PC-3 (cell line): Measurements from ENCODE around the gene ANAPC15. TPM values are rescaled to one million over a fixed set of nuclear protein-coding genes. Genes with fewer than 3 reads are reported as not detected.

Source experiments
- ATAC-seq: fragments of 200-7000 bp; cut with Tn5 transposase; 2 replicates; pipeline ENCODE4 v1.9.1; 2020; ENCODE audit warnings: mild to moderate bottlenecking, moderate library complexity
- BruUV-seq: library from RNA; stranded (reverse); fragments of 400-500 nt; replicated peaks from 2 replicates; lab custom pipeline; 2021; lab: Mats Ljungman, UMichigan
- CTCF ChIA-PET: fragments of 300-600 bp; sonication (Branson Sonifier 250); formaldehyde crosslinking; loops from one replicate; lab custom pipeline; 2022; ENCODE audit warnings: antibody characterized with exemption; lab: Charles Lee
- POLR2A ChIA-PET: fragments of 300-600 bp; sonication (Branson Sonifier 250); formaldehyde crosslinking; loops from one replicate; lab custom pipeline; 2022; ENCODE audit warnings: antibody characterized with exemption; ENCODE audit not compliant: unreplicated experiment; lab: Charles Lee
- DNase-seq: peaks from one replicate; pipeline ENCODE4 v3.0.0-alpha.2; 2015
- H2AFZ ChIP-seq: fragments of 300-600 bp; sonication (generic); 2 replicates; pipeline ENCODE4 v1.6.0; 2016; ENCODE audit warnings: antibody characterized with exemption, low read length
- H3F3A ChIP-seq: fragments of 300-600 bp; sonication (generic); one replicate; pipeline ENCODE4 v1.6.0; 2017; ENCODE audit warnings: antibody characterized with exemption, low read length, control low read depth, mild to moderate bottlenecking; ENCODE audit not compliant: unreplicated experiment
- H3K27ac ChIP-seq: fragments of 300-600 bp; sonication (generic); 2 replicates; pipeline ENCODE4 v1.5.1; 2016; ENCODE audit warnings: mild to moderate bottlenecking, low read length
- H3K27me3 ChIP-seq: fragments of 300-600 bp; sonication (generic); 2 replicates; pipeline ENCODE4 v1.6.1; 2016; ENCODE audit warnings: low read length, mixed read lengths
- H3K36me3 ChIP-seq: fragments of 300-600 bp; sonication (generic); 2 replicates; pipeline ENCODE4 v1.6.1; 2016; ENCODE audit warnings: low read depth, mixed run types, low read length, mixed read lengths
- H3K4me1 ChIP-seq: fragments of 300-600 bp; sonication (generic); 2 replicates; pipeline ENCODE4 v1.5.1; 2016; ENCODE audit warnings: low read length; ENCODE audit not compliant: insufficient read depth
- H3K4me2 ChIP-seq: fragments of 300-600 bp; sonication (generic); 2 replicates; pipeline ENCODE4 v1.6.0; 2016; ENCODE audit warnings: low read length
- H3K4me3 ChIP-seq: fragments of 300-600 bp; sonication (generic); 2 replicates; pipeline ENCODE4 v1.5.1; 2016; ENCODE audit warnings: mild to moderate bottlenecking, low read length, mixed read lengths
- H3K79me2 ChIP-seq: fragments of 300-600 bp; sonication (generic); 2 replicates; pipeline ENCODE4 v1.6.1; 2017; ENCODE audit warnings: low read length, mixed read lengths
- H3K9ac ChIP-seq: fragments of 300-600 bp; sonication (generic); 2 replicates; pipeline ENCODE4 v1.6.0; 2016; ENCODE audit warnings: mild to moderate bottlenecking, low read length
- H3K9me2 ChIP-seq: fragments of 300-600 bp; sonication (generic); replicated peaks from 2 replicates; pipeline ENCODE4 v1.6.1; 2016; ENCODE audit warnings: mixed run types, low read length, mixed read lengths
- H3K9me3 ChIP-seq: fragments of 300-600 bp; sonication (generic); 2 replicates; pipeline ENCODE4 v1.6.1; 2016; ENCODE audit warnings: low read length, mixed read lengths
- H4K20me1 ChIP-seq: fragments of 300-600 bp; sonication (generic); 2 replicates; pipeline ENCODE4 v1.6.1; 2016; ENCODE audit warnings: low read length, mixed read lengths
- EZH2 ChIP-seq: fragments of 300-600 bp; sonication (generic); IDR thresholded peaks from one replicate; pipeline ENCODE4 v1.6.1; 2017; ENCODE audit warnings: antibody characterized with exemption, mild to moderate bottlenecking, low read length; ENCODE audit not compliant: unreplicated experiment
- EZH2phosphoT487 ChIP-seq: fragments of 300-600 bp; sonication (generic); IDR thresholded peaks from 2 replicates; pipeline ENCODE4 v1.6.1; 2018; ENCODE audit warnings: mild to moderate bottlenecking, antibody characterized with exemption, low read length, borderline replicate concordance
- intact Hi-C: fragments of 100-400 bp; cut with micrococcal nuclease; formaldehyde crosslinking; loops from 2 replicates; pipeline ENCODE4 v1.9.0; 2023
- total RNA-seq: library from RNA; depleted of rRNA; stranded (reverse); fragments of >200 nt; gene quantifications from 2 replicates; pipeline ENCODE4 v1.2.3, GENCODE V29; 2014
- TF ChIP-seq, protein P1 (sequence below): fragments of 300-600 bp; sonication (generic); conservative IDR thresholded peaks from 2 replicates; pipeline ENCODE4 v1.5.1; 2017; ENCODE audit warnings: antibody characterized with exemption, low read depth, mild to moderate bottlenecking, low read length

Gene ANAPC15
- total RNA-seq, 1 experiment from 2014 or later = 65.4 TPM

DNA sequence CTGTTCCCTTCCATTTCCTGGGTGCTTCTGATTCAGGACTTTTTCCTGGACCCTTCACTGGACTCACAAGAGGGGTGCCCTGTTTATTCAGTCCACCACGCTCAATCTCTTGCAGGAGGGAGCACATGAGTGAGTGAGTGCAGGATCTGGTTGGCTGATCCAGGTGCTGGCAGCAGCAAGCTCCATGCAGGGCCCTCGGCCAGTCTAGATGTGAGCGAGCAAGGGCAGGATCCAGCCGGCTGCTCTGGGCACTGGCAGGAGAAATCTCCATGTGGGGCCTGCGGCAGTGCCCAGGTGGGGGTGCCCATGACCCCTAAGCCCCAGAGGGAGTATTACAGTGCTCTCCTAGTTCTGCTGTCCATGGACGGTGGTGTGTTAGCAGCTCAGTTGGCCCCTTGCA, 11.6 kb upstream of the ANAPC15 start:
- ChIA-PET POLR2A (no interaction called here), CTCF (no interaction called here)
- H3K27me3 ChIP-seq = no peaks in the 10 kb centered on the region
- H3K27ac ChIP-seq = no peak overlapping the region
- H3K9me3 ChIP-seq = peaks cover 9% of the 10 kb centered on the region
- DNase-seq (no peak), ATAC-seq (no peak)
- no peaks in the 10 kb centered on the region for H3K9me2 ChIP-seq
- no peaks in the 10 kb centered on the region for H3K4me1 ChIP-seq
- H3K36me3 ChIP-seq = no peaks in the 10 kb centered on the region
- TF ChIP-seq EZH2phosphoT487 = no peak
- TF ChIP-seq EZH2 = no peak
- TF ChIP-seq, protein P1, sequence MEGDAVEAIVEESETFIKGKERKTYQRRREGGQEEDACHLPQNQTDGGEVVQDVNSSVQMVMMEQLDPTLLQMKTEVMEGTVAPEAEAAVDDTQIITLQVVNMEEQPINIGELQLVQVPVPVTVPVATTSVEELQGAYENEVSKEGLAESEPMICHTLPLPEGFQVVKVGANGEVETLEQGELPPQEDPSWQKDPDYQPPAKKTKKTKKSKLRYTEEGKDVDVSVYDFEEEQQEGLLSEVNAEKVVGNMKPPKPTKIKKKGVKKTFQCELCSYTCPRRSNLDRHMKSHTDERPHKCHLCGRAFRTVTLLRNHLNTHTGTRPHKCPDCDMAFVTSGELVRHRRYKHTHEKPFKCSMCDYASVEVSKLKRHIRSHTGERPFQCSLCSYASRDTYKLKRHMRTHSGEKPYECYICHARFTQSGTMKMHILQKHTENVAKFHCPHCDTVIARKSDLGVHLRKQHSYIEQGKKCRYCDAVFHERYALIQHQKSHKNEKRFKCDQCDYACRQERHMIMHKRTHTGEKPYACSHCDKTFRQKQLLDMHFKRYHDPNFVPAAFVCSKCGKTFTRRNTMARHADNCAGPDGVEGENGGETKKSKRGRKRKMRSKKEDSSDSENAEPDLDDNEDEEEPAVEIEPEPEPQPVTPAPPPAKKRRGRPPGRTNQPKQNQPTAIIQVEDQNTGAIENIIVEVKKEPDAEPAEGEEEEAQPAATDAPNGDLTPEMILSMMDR = no peak
- H3K79me2 ChIP-seq = no peaks in the 10 kb centered on the region
- H3K4me3 ChIP-seq = no peak overlapping the region
- intact Hi-C loops = no loop called here
- H4K20me1 ChIP-seq = no peaks in the 10 kb centered on the region
- no peak overlapping the region for H2AFZ ChIP-seq
- BruUV-seq = no TSS peak
- H3F3A ChIP-seq = no peaks in the 10 kb centered on the region
- no peak overlapping the region for H3K4me2 ChIP-seq
- H3K9ac ChIP-seq = no peak overlapping the region

DNA sequence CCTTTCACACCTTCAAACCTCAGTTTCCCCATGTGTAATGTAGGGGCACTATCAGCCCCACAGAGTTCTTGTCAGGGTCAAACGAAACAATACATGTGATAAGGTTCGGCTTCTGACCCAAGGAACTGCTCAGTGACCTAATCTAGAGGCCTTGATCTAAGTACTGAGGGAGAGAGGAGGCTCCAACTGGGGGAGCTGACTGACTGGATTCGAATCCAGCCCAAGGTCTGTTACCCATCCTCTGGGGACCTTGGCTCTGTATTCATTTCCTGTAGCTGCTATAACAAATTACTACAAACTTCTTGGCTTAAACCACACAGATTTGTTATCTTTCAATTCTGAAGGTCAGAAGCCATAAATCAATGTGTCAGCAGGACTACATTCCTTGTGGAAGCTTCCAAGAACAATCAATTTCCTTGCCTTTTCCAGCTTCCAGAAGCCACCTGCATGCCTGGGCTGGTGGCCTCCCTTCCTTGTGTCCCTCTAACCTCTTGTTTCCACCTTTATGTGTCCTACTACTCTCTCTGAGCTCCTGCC, 10.7 kb upstream of the ANAPC15 start:
- H3F3A ChIP-seq = no peaks in the 10 kb centered on the region
- no peak for DNase-seq
- no peaks in the 10 kb centered on the region for H3K79me2 ChIP-seq
- H3K4me3 ChIP-seq = no peak overlapping the region
- no peaks in the 10 kb centered on the region for H3K27me3 ChIP-seq
- no peak overlapping the region for H3K4me2 ChIP-seq
- ChIA-PET CTCF (no interaction called here), POLR2A (no interaction called here)
- H3K27ac ChIP-seq = no peak overlapping the region
- no peak overlapping the region for H2AFZ ChIP-seq
- H3K9me3 ChIP-seq = peaks cover 9% of the 10 kb centered on the region
- no TSS peak for BruUV-seq
- no peaks in the 10 kb centered on the region for H3K36me3 ChIP-seq
- no peaks in the 10 kb centered on the region for H3K9me2 ChIP-seq
- no peak overlapping the region for H3K9ac ChIP-seq
- TF ChIP-seq, protein P1 = no peak
- TF ChIP-seq EZH2phosphoT487 (no peak), EZH2 (no peak)
- ATAC-seq = no peak
- intact Hi-C loops = no loop called here
- no peaks in the 10 kb centered on the region for H3K4me1 ChIP-seq
- H4K20me1 ChIP-seq = no peaks in the 10 kb centered on the region

DNA sequence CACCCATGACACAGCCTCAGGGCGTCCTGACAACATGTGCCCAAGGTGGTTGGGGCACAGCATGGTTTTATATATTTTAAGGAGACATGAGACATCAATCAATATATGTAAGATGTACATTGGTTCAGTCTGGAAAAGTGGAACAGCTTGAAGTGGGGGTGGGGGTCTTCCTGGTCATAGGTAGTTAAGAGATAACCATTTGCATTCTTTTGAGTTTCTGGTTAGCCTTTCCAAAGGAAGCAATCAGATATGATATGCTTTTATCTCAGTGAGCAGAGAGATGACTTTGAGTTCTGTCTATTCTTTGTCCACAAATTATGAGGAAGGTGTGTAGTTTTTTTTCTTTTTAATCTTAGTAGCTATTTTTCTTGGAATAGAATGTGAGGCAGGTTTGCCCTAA, 10.1 kb upstream of the ANAPC15 start:
- no peaks in the 10 kb centered on the region for H3K79me2 ChIP-seq
- BruUV-seq = no TSS peak
- peaks cover 6% of the 10 kb centered on the region for H3K9me3 ChIP-seq
- CTCF ChIA-PET = no interaction called here
- no peaks in the 10 kb centered on the region for H3K4me1 ChIP-seq
- H4K20me1 ChIP-seq = no peaks in the 10 kb centered on the region
- H3K9ac ChIP-seq = no peak overlapping the region
- DNase-seq = no peak
- H3F3A ChIP-seq = no peaks in the 10 kb centered on the region
- H2AFZ ChIP-seq = no peak overlapping the region
- ATAC-seq = no peak
- POLR2A ChIA-PET = no interaction called here
- H3K9me2 ChIP-seq = no peaks in the 10 kb centered on the region
- no peak overlapping the region for H3K4me2 ChIP-seq
- no peak for TF ChIP-seq EZH2phosphoT487
- TF ChIP-seq EZH2 = no peak
- TF ChIP-seq, protein P1 = no peak
- H3K4me3 ChIP-seq = no peak overlapping the region
- no peaks in the 10 kb centered on the region for H3K36me3 ChIP-seq
- intact Hi-C loops = no loop called here
- no peak overlapping the region for H3K27ac ChIP-seq
- no peaks in the 10 kb centered on the region for H3K27me3 ChIP-seq
